T-helper 1 cell treated with Interleukin-12 subunit alpha and Interleukin-12 subunit beta and Interleukin-4 antibody, amounts not matched to agents 30 μg/mL and 1 μg/mL, for 36 hours (primary cell): ENCODE results near the gene LMO2.
"Not testable (repeated sequence)": the region's sequence is repeated elsewhere in the genome, so short reads cannot be mapped to it uniquely, and the experiment has no call there.

Experiments used
- H3K27ac Mint-ChIP-seq: one replicate; pipeline ENCODE4 v1.8.0; 2021; ENCODE audit warnings: mild to moderate bottlenecking, mixed read lengths
- H3K27me3 Mint-ChIP-seq: one replicate; pipeline ENCODE4 v1.8.0; 2021; ENCODE audit warnings: low read depth, mixed read lengths
- H3K36me3 Mint-ChIP-seq: one replicate; pipeline ENCODE4 v1.8.0; 2021; ENCODE audit warnings: low read depth, mixed read lengths
- H3K4me1 Mint-ChIP-seq: one replicate; pipeline ENCODE4 v1.8.0; 2021; ENCODE audit warnings: low read depth, mixed read lengths
- H3K4me3 Mint-ChIP-seq: one replicate; pipeline ENCODE4 v1.8.0; 2021; ENCODE audit warnings: mild to moderate bottlenecking, moderate library complexity, mixed read lengths
- H3K9me3 Mint-ChIP-seq: one replicate; pipeline ENCODE4 v1.8.0; 2021; ENCODE audit warnings: mixed read lengths

LMO2 gene

GRCh38 chr11:33842236-33842915, 49.5 kb downstream of the LMO2 start:
- Mint-ChIP-seq H3K4me3 (no peak overlapping the region), H3K27ac (no peak overlapping the region), H3K36me3 (no peaks in the 10 kb centered on the region), H3K27me3 (peaks cover 21% of the 10 kb centered on the region), H3K4me1 (no peaks in the 10 kb centered on the region), H3K9me3 (no peaks in the 10 kb centered on the region)

GRCh38 chr11:33838234-33838633, 53.6 kb downstream of the LMO2 start:
- peaks cover 28% of the 10 kb centered on the region for H3K27me3 Mint-ChIP-seq
- H3K36me3 Mint-ChIP-seq, H3K4me1 Mint-ChIP-seq, H3K27ac Mint-ChIP-seq, H3K4me3 Mint-ChIP-seq, H3K9me3 Mint-ChIP-seq: not testable (repeated sequence)

- not testable (repeated sequence) for H3K4me1 Mint-ChIP-seq, H3K4me3 Mint-ChIP-seq, H3K9me3 Mint-ChIP-seq, H3K36me3 Mint-ChIP-seq, H3K27ac Mint-ChIP-seq
- peaks cover 28% of the 10 kb centered on the region for H3K27me3 Mint-ChIP-seq
Observed at GRCh38 chr11:33837334-33837733, 54.5 kb downstream of the LMO2 start.

- Mint-ChIP-seq H3K36me3 (no peaks in the 10 kb centered on the region), H3K27ac (no peak overlapping the region), H3K27me3 (peaks cover 27% of the 10 kb centered on the region), H3K4me3 (no peak overlapping the region), H3K9me3 (no peaks in the 10 kb centered on the region), H3K4me1 (no peaks in the 10 kb centered on the region)
Observed at GRCh38 chr11:33835143-33835878, 56.6 kb downstream of the LMO2 start.

- peaks cover 3% of the 10 kb centered on the region for H3K4me1 Mint-ChIP-seq
- H3K27ac Mint-ChIP-seq: no peak overlapping the region
- peaks cover 33% of the 10 kb centered on the region for H3K27me3 Mint-ChIP-seq
- no peak overlapping the region for H3K4me3 Mint-ChIP-seq
- H3K36me3 Mint-ChIP-seq: peaks cover 1% of the 10 kb centered on the region
- H3K9me3 Mint-ChIP-seq: no peaks in the 10 kb centered on the region
Observed at GRCh38 chr11:33832676-33833075, 59.2 kb downstream of the LMO2 start.

GRCh38 chr11:33830903-33831648, 60.8 kb downstream of the LMO2 start:
- Mint-ChIP-seq H3K27me3 (peaks cover 44% of the 10 kb centered on the region), H3K27ac (no peak overlapping the region), H3K9me3 (no peaks in the 10 kb centered on the region)

GRCh38 chr11:33829430-33830141, 62.3 kb downstream of the LMO2 start:
- H3K27ac Mint-ChIP-seq: no peak overlapping the region
- H3K9me3 Mint-ChIP-seq: no peaks in the 10 kb centered on the region
- peaks cover 3% of the 10 kb centered on the region for H3K4me1 Mint-ChIP-seq
- H3K27me3 Mint-ChIP-seq: peaks cover 51% of the 10 kb centered on the region
- peak overlapping the region; percentile 77 for H3K4me3 Mint-ChIP-seq
- peaks cover 1% of the 10 kb centered on the region for H3K36me3 Mint-ChIP-seq

More at GRCh38 chr11:33830903-33831648, 60.8 kb downstream of the LMO2 start:
- Mint-ChIP-seq H3K4me1 (peaks cover 3% of the 10 kb centered on the region), H3K4me3 (no peak overlapping the region), H3K36me3 (peaks cover 1% of the 10 kb centered on the region)

- H3K4me1 Mint-ChIP-seq: peaks cover 3% of the 10 kb centered on the region
- H3K36me3 Mint-ChIP-seq: peaks cover 1% of the 10 kb centered on the region
- peaks cover 55% of the 10 kb centered on the region for H3K27me3 Mint-ChIP-seq
- no peak overlapping the region for H3K27ac Mint-ChIP-seq
- H3K4me3 Mint-ChIP-seq: no peak overlapping the region
- H3K9me3 Mint-ChIP-seq: no peaks in the 10 kb centered on the region
Observed at GRCh38 chr11:33828604-33829429, 63.1 kb downstream of the LMO2 start.

GRCh38 chr11:33827206-33827605, 64.7 kb downstream of the LMO2 start:
- no peak overlapping the region for H3K4me3 Mint-ChIP-seq
- H3K27me3 Mint-ChIP-seq: peaks cover 67% of the 10 kb centered on the region
- H3K27ac Mint-ChIP-seq: no peak overlapping the region
- peaks cover 1% of the 10 kb centered on the region for H3K36me3 Mint-ChIP-seq
- H3K4me1 Mint-ChIP-seq: peaks cover 3% of the 10 kb centered on the region
- H3K9me3 Mint-ChIP-seq: no peaks in the 10 kb centered on the region

GRCh38 chr11:33825854-33826560, 65.9 kb downstream of the LMO2 start:
- no peaks in the 10 kb centered on the region for H3K9me3 Mint-ChIP-seq
- H3K27ac Mint-ChIP-seq: no peak overlapping the region
- peaks cover 67% of the 10 kb centered on the region for H3K27me3 Mint-ChIP-seq
- H3K4me3 Mint-ChIP-seq: no peak overlapping the region
- peaks cover 1% of the 10 kb centered on the region for H3K36me3 Mint-ChIP-seq
- peaks cover 3% of the 10 kb centered on the region for H3K4me1 Mint-ChIP-seq

- H3K27ac Mint-ChIP-seq, H3K4me1 Mint-ChIP-seq, H3K36me3 Mint-ChIP-seq, H3K4me3 Mint-ChIP-seq, H3K9me3 Mint-ChIP-seq: not testable (repeated sequence)
- H3K27me3 Mint-ChIP-seq: peaks cover 47% of the 10 kb centered on the region
Observed at GRCh38 chr11:33822981-33823380, 68.9 kb downstream of the LMO2 start.

GRCh38 chr11:33819278-33820035, 72.4 kb downstream of the LMO2 start:
- no peaks in the 10 kb centered on the region for H3K36me3 Mint-ChIP-seq
- peaks cover 23% of the 10 kb centered on the region for H3K27me3 Mint-ChIP-seq
- no peaks in the 10 kb centered on the region for H3K9me3 Mint-ChIP-seq
- H3K4me3 Mint-ChIP-seq: no peak overlapping the region
- no peak overlapping the region for H3K27ac Mint-ChIP-seq
- H3K4me1 Mint-ChIP-seq: no peaks in the 10 kb centered on the region
